IMR-90 (cell line): ENCODE data around the gene CTIF. TPM values are rescaled to one million over a fixed set of nuclear protein-coding genes. Genes with fewer than 3 reads are reported as not detected.

Experiments
- ATAC-seq: fragments of 200-7000 bp; cut with Tn5 transposase; 2 replicates; pipeline ENCODE4 v1.9.1; 2020; ENCODE audit warnings: low read depth, mild to moderate bottlenecking, moderate library complexity
- BruUV-seq: library from RNA; stranded (reverse); fragments of 400-500 nt; replicated peaks from 2 replicates; lab custom pipeline; 2021; lab: Mats Ljungman, UMichigan
- CTCF ChIA-PET: fragments of 300-600 bp; formaldehyde crosslinking; extraction: SDS; loops from one replicate; lab custom pipeline; 2021; ENCODE audit warnings: antibody characterized with exemption; lab: Yijun Ruan, JAX
- POLR2A ChIA-PET: fragments of 300-600 bp; sonication (Branson Sonifier 250); formaldehyde crosslinking; loops from one replicate; lab custom pipeline; 2022; ENCODE audit warnings: antibody characterized with exemption; ENCODE audit not compliant: unreplicated experiment; lab: Charles Lee
- DNase-seq: peaks from one replicate; pipeline ENCODE4 v3.0.0; 2013
- H2AFZ ChIP-seq: replicated peaks from 2 replicates; pipeline ENCODE3; 2013; ENCODE audit warnings: low read length, mild to moderate bottlenecking; ENCODE audit not compliant: poor library complexity
- H2AK5ac ChIP-seq: 2 replicates; pipeline ENCODE4 v1.6.1; 2013; ENCODE audit warnings: low read depth, low read length, inconsistent platforms
- H2AK9ac ChIP-seq: replicated peaks from 2 replicates; pipeline ENCODE3; 2013; ENCODE audit warnings: mild to moderate bottlenecking, low read depth, low read length, moderate library complexity; ENCODE audit not compliant: poor library complexity
- H2BK120ac ChIP-seq: 2 replicates; pipeline ENCODE4 v1.6.1; 2013; ENCODE audit warnings: low read depth, low read length, inconsistent platforms
- H2BK15ac ChIP-seq: 3 replicates; pipeline ENCODE4 v1.6.1; 2013; ENCODE audit warnings: low read depth, low read length, inconsistent platforms
- H2BK20ac ChIP-seq: 2 replicates; pipeline ENCODE4 v1.6.1; 2013; ENCODE audit warnings: low read depth, mild to moderate bottlenecking, inconsistent platforms, low read length, moderate library complexity
- H2BK5ac ChIP-seq: 2 replicates; pipeline ENCODE4 v1.6.1; 2013; ENCODE audit warnings: mild to moderate bottlenecking, low read depth, low read length, inconsistent platforms; ENCODE audit not compliant: poor library complexity, severe bottlenecking
- H3K14ac ChIP-seq: replicated peaks from 2 replicates; pipeline ENCODE4 v1.6.1; 2013; ENCODE audit warnings: low read depth, low read length, inconsistent platforms
- H3K18ac ChIP-seq: 2 replicates; pipeline ENCODE4 v1.6.1; 2013; ENCODE audit warnings: low read depth, low read length, control low read depth
- H3K23ac ChIP-seq: 2 replicates; pipeline ENCODE4 v1.6.1; 2013; ENCODE audit warnings: low read depth, low read length, inconsistent platforms
- H3K27ac ChIP-seq: 2 replicates; pipeline ENCODE4 v1.5.1; 2013; ENCODE audit warnings: mild to moderate bottlenecking, control low read depth, low read length; ENCODE audit not compliant: insufficient read depth
- H3K27me3 ChIP-seq: 2 replicates; pipeline ENCODE4 v1.6.1; 2013; ENCODE audit warnings: low read length; ENCODE audit not compliant: control insufficient read depth, insufficient read depth
- H3K36me3 ChIP-seq: 2 replicates; pipeline ENCODE4 v1.6.1; 2013; ENCODE audit warnings: low read length, mixed read lengths; ENCODE audit not compliant: control insufficient read depth, insufficient read depth
- H3K4ac ChIP-seq: 2 replicates; pipeline ENCODE4 v1.6.1; 2013; ENCODE audit warnings: low read depth, low read length, inconsistent platforms
- H3K4me1 ChIP-seq: 2 replicates; pipeline ENCODE4 v1.6.1; 2013; ENCODE audit warnings: low read length, mixed read lengths; ENCODE audit not compliant: control insufficient read depth, insufficient read depth
- H3K4me2 ChIP-seq: 2 replicates; pipeline ENCODE4 v1.6.1; 2013; ENCODE audit warnings: low read depth, mild to moderate bottlenecking, control low read depth, low read length, moderate library complexity
- H3K4me3 ChIP-seq: 2 replicates; pipeline ENCODE4 v1.5.1; 2013; ENCODE audit warnings: low read depth, mild to moderate bottlenecking, control low read depth, low read length, moderate library complexity; ENCODE audit not compliant: insufficient read depth
- H3K56ac ChIP-seq: 2 replicates; pipeline ENCODE4 v1.6.1; 2013; ENCODE audit warnings: low read length, inconsistent platforms; ENCODE audit not compliant: insufficient read depth; ENCODE audit errors: extremely low read depth
- H3K79me1 ChIP-seq, 2 experiments: 2 replicates each; pipeline ENCODE4 v1.6.1; 2013; ENCODE audit warnings: low read length in 2 of 2, inconsistent platforms in 1 of 2, low read depth in 1 of 2
- H3K9ac ChIP-seq: 2 replicates; pipeline ENCODE4 v1.6.1; 2013; ENCODE audit warnings: low read depth, low read length, control low read depth
- H3K9me1 ChIP-seq: 2 replicates; pipeline ENCODE4 v1.6.1; 2013; ENCODE audit warnings: low read length, inconsistent platforms; ENCODE audit not compliant: insufficient read depth
- H3K9me3 ChIP-seq: 2 replicates; pipeline ENCODE4 v1.6.1; 2013; ENCODE audit warnings: low read length; ENCODE audit not compliant: control insufficient read depth, insufficient read depth
- H4K20me1 ChIP-seq: 2 replicates; pipeline ENCODE4 v1.6.1; 2013; ENCODE audit warnings: low read length, inconsistent platforms; ENCODE audit not compliant: insufficient read depth
- H4K5ac ChIP-seq: 2 replicates; pipeline ENCODE4 v1.6.1; 2013; ENCODE audit warnings: mild to moderate bottlenecking, low read depth, low read length, control low read depth
- H4K8ac ChIP-seq, 2 experiments: 2 replicates each; pipeline ENCODE4 v1.6.1; 2013; ENCODE audit warnings: low read depth in 2 of 2, low read length in 2 of 2, control low read depth in 1 of 2, inconsistent platforms in 1 of 2
- H4K91ac ChIP-seq: 2 replicates; pipeline ENCODE4 v1.6.1; 2013; ENCODE audit warnings: low read depth, low read length, inconsistent platforms; ENCODE audit not compliant: insufficient read depth
- BHLHE40 ChIP-seq: fragments of 150-350 bp; IDR thresholded peaks from 2 replicates; pipeline ENCODE4 v1.6.1; 2016; ENCODE audit warnings: mild to moderate bottlenecking, low read depth, low read length
- CHD1 ChIP-seq: IDR thresholded peaks from 2 replicates; pipeline ENCODE4 v1.6.1; 2012; ENCODE audit warnings: low read depth, low read length, improper control_type of control experiment
- MAFK ChIP-seq: IDR thresholded peaks from 2 replicates; pipeline ENCODE4 v1.6.1; 2012; ENCODE audit warnings: low read depth, low read length, improper control_type of control experiment
- MAZ ChIP-seq: IDR thresholded peaks from 2 replicates; pipeline ENCODE4 v1.6.1; 2012; ENCODE audit warnings: low read depth, mild to moderate bottlenecking, low read length, improper control_type of control experiment, moderate library complexity, borderline replicate concordance
- MXI1 ChIP-seq: IDR thresholded peaks from 2 replicates; pipeline ENCODE4 v1.6.1; 2012; ENCODE audit warnings: low read depth, mild to moderate bottlenecking, low read length, moderate library complexity, borderline replicate concordance
- RAD21 ChIP-seq: IDR thresholded peaks from 2 replicates; pipeline ENCODE4 v1.6.1; 2012; ENCODE audit warnings: low read length, improper control_type of control experiment
- SMC3 ChIP-seq: fragments of 150-350 bp; IDR thresholded peaks from 2 replicates; pipeline ENCODE4 v1.6.1; 2016; ENCODE audit warnings: low read depth, mild to moderate bottlenecking, antibody characterized with exemption, low read length, moderate library complexity
- WGBS, 2 experiments: methylation state at CpG; one replicate each; pipeline versions ENCODE4 v1.1.5 to v1.1.7; 2013; ENCODE audit warnings: missing lambda C conversion rate in 2 of 2; ENCODE audit not compliant: insufficient read length in 1 of 2; ENCODE audit errors: extremely low coverage in 2 of 2; 5-methylcytosine and 5-hydroxymethylcytosine counted together
- dilution Hi-C: fragments of 300-500 bp; cut with HindIII; formaldehyde crosslinking; loops from one replicate; pipeline ENCODE4 v1.14.3; 2018; ENCODE audit warnings: low sequenced_read_pairs; ENCODE audit not compliant: unreplicated experiment
- in situ Hi-C: fragments of 300-500 bp; cut with MboI; formaldehyde crosslinking; loops from 3 replicates; pipeline ENCODE4 v1.14.3; 2019; ENCODE audit warnings: low sequenced_read_pairs, inconsistent platforms, mixed read lengths
- intact Hi-C: fragments of 100-400 bp; cut with micrococcal nuclease; formaldehyde crosslinking; loops from 2 replicates; pipeline ENCODE4 v1.10.0; 2022
- polyA plus RNA-seq, 3 experiments: library from polyadenylated mRNA; depleted of rRNA; stranded (reverse); fragments of >200 nt; gene quantifications; 2 replicates each; pipeline ENCODE4 v1.2.3, GENCODE V29; 2012; ENCODE audit warnings: low replicate concordance in 1 of 3
- total RNA-seq: library from RNA; depleted of rRNA; stranded (reverse); fragments of >200 nt; gene quantifications from 2 replicates; pipeline ENCODE4 v1.2.3, GENCODE V29; 2012
- TF ChIP-seq, protein P1 (sequence below): conservative IDR thresholded peaks from 2 replicates; pipeline ENCODE4 v1.5.1; 2012; ENCODE audit warnings: mild to moderate bottlenecking, low read depth, low read length, improper control_type of control experiment

The CTIF gene
- total and polyA plus RNA-seq, 2 of the 4 experiments (the other 2 are of a cell fraction), result 25.1 to 57.0 TPM

DNA sequence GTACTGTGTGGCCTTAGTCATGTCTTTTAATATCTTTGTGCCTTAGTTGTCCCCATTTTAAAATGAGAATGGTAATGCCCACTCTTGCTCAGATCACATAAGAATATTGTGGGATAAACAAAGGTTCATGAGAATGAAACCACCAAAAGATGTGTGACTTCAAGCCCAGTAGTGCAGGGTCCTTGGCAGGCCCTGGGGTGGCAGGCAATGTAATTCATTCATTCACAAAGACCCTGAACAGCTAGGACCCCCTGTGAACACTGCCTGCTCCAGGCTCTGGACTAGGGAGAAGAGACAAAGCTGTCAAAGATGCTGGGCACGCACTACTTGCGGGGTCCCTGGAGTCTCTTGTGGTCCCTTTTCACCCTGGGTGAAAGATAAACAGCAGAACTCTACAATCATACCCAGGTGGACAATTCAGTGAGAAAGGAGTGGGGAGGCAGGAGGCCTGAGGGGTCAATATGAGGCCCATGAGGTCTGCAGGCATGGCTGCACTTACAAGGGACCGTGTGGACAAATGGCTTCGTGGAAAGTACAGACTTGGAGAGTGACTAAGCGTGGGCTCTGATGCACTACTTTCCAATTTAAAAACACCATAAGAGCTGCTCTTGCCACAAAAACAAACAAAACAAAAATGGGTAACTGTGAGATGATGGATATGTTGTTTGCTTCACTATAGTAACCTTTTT lies 275.8 kb downstream of the CTIF start:
- peak overlapping the region; percentile 5; the same call in 1 of the 2 replicates for H2AK5ac ChIP-seq
- intact Hi-C loops (no loop called here), dilution Hi-C loops (no loop called here), in situ Hi-C loops (no loop called here)
- H2AK9ac ChIP-seq, result no peak overlapping the region
- H3K18ac ChIP-seq, result no peak overlapping the region
- H3K14ac ChIP-seq, result no peak overlapping the region
- WGBS, 2 experiments, result no CpG with 5 or more reads among the region's 5 CpGs
- no peaks in the 10 kb centered on the region for H3K9me3 ChIP-seq
- no peak overlapping the region for H3K4me3 ChIP-seq
- no peak overlapping the region for H3K23ac ChIP-seq
- peaks cover 28 to 61% of the 10 kb centered on the region in 2 experiments for H3K79me1 ChIP-seq
- no peak overlapping the region for H2BK5ac ChIP-seq
- no peak for ATAC-seq
- H2BK20ac ChIP-seq, result no peak overlapping the region
- no peak overlapping the region for H2BK15ac ChIP-seq
- DNase-seq, result peak; percentile 47
- peaks cover 10% of the 10 kb centered on the region for H3K4me1 ChIP-seq
- no peak overlapping the region for H4K8ac ChIP-seq
- H3K9me1 ChIP-seq, result peaks cover 24% of the 10 kb centered on the region
- no peak overlapping the region for H3K27ac ChIP-seq
- H3K36me3 ChIP-seq, result peaks cover 27% of the 10 kb centered on the region
- no peak overlapping the region for H4K5ac ChIP-seq
- POLR2A ChIA-PET, result no interaction called here
- no TSS peak for BruUV-seq
- 0 out of 2 replicates have a peak overlapping the region, but pooled peaks have one; percentile 8 for H3K4ac ChIP-seq
- no peak overlapping the region for H2AFZ ChIP-seq
- H4K20me1 ChIP-seq, result peaks cover 19% of the 10 kb centered on the region
- H3K9ac ChIP-seq, result no peak overlapping the region
- H3K56ac ChIP-seq, result no peak overlapping the region
- no peaks in the 10 kb centered on the region for H3K27me3 ChIP-seq
- no peak overlapping the region for H4K91ac ChIP-seq
- no peak overlapping the region; the same call in 1 of the 2 replicates for H2BK120ac ChIP-seq
- TF ChIP-seq MXI1 (no peak), RAD21 (no peak), BHLHE40 (no peak), SMC3 (no peak), CHD1 (no peak), MAFK (no peak), MAZ (no peak)
- TF ChIP-seq, protein P1, sequence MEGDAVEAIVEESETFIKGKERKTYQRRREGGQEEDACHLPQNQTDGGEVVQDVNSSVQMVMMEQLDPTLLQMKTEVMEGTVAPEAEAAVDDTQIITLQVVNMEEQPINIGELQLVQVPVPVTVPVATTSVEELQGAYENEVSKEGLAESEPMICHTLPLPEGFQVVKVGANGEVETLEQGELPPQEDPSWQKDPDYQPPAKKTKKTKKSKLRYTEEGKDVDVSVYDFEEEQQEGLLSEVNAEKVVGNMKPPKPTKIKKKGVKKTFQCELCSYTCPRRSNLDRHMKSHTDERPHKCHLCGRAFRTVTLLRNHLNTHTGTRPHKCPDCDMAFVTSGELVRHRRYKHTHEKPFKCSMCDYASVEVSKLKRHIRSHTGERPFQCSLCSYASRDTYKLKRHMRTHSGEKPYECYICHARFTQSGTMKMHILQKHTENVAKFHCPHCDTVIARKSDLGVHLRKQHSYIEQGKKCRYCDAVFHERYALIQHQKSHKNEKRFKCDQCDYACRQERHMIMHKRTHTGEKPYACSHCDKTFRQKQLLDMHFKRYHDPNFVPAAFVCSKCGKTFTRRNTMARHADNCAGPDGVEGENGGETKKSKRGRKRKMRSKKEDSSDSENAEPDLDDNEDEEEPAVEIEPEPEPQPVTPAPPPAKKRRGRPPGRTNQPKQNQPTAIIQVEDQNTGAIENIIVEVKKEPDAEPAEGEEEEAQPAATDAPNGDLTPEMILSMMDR, result no peak
- CTCF ChIA-PET, result interaction anchor here (1.0 kb wide), 1 partner anchor 37 kb away, joined by 3 read pairs; no protein-coding TSS in a partner anchor
- H3K4me2 ChIP-seq, result no peak overlapping the region
